ENCODE results near the gene ROR2.
A peak's percentile ranks its signal among the peaks of the same experiment; 100 is the strongest.
"Not testable (repeated sequence)": the region's sequence is repeated elsewhere in the genome, so short reads cannot be mapped to it uniquely, and the experiment has no call there.

The ROR2 gene

GRCh38 chr9:91634832-91635231 lies 315.2 kb downstream of the ROR2 start:
- DNase-seq (ENCODE audit: low read depth in 2 of 2): not testable (repeated sequence)

DNA sequence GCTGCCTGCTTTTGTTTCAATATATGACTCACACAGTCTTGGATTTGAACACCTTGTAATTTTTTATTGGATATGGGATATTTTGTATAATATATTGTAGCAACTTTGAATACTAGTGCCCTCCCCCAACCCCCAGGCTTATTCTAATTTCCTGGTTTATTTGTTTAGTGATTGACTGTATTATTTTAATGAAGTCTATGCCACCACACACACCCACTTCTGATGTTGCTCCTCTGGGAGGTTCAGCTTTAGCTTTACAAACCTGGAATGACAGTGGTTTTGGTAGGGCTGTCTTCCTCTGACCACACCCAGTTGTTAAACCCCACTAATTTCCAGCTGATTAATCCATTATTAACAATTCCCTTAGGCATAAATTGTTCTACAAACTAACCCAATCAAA lies 320.3 kb downstream of the ROR2 start:
- no peak for DNase-seq (ENCODE audit: low read depth in 2 of 2)

DNA sequence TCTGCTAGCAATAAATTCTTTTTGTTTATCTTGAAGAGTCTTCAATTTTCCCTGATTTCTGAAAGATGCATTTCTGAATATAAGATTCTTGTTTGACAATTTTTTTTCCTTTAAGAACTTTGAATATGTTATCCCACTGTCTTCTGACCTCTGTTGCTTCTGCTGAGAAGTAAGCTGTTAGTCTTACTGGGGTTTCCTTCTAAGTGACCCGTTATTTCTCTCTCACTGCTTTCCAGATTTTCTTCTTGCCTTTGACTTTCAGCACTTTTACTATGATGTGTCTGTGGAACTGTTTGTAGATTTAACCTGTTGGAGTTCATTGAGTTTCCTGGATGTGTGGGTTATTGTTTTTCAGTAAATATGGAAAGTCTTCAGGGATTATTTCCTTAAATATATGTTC lies 321.1 kb downstream of the ROR2 start:
- no peak for DNase-seq (ENCODE audit: low read depth in 2 of 2)

GRCh38 chr9:91625331-91625730 lies 324.7 kb downstream of the ROR2 start:
- no peak for DNase-seq (ENCODE audit: low read depth in 2 of 2)

GRCh38 chr9:91623004-91623403 lies 327.0 kb downstream of the ROR2 start:
- no peak for DNase-seq (ENCODE audit: low read depth in 2 of 2)

- DNase-seq (ENCODE audit: low read depth in 2 of 2): not testable (repeated sequence)
These were observed 327.9 kb downstream of the ROR2 start for GRCh38 chr9:91622121-91622520.

GRCh38 chr9:91614044-91614443 lies 336.0 kb downstream of the ROR2 start:
- DNase-seq (ENCODE audit: low read depth in 2 of 2): not testable (repeated sequence)

GRCh38 chr9:91611582-91611981 lies 338.4 kb downstream of the ROR2 start:
- DNase-seq (ENCODE audit: low read depth in 2 of 2): no peak

GRCh38 chr9:91606255-91606995 lies 343.6 kb downstream of the ROR2 start:
- DNase-seq (ENCODE audit: low read depth in 2 of 2): no peak

DNA sequence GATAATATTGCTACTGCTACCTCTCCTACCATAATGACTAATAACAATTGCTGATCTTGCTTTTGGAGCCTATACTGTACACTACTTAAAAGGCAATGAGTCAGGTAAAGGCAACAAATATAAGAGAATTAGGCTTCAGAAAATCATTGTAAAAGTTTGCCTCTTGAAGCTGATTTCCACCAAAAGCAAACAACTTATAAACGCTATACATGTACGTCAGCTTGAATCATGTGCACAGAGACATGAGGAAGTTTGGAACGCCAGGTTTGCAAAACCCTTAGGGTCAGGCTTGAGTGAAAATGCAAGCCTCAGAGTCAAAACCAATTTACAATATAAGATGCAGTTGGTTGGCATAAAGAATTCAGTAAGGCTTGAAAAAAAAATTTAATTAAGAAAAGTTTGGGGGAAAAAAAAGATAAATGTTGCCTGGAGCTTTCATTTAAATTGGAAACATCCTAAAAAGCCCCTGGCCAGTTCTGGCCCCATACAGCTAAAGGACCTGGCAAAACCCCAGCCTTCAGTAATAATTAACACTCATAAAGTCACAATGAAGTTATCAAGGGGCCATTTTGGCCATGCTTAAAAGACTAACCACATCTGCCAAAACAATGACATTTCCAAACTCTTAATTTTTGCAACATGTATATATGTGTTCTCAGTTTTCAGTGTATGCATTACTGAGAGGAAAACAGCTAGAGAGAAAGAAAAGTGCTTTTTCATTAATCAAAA lies 345.4 kb downstream of the ROR2 start:
- no peak for DNase-seq (ENCODE audit: low read depth in 2 of 2)

DNA sequence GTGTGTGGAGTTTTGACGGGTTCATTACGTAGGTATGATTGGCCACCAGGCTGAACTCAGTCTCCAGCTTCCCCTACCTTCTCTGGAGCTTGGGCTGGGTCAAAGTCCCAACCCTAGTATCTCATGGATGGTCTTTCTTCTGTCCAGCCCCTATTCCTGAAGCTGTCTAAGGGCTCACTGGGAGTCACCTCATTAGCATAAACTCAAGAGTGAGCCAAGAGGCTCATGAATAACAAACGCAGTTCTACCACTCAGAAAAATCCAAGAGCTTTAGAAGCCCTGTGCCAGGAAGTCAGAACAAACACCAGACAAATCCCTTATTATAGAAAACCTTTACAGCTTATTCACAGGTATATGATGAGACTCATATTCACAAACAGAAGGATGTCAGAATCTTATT lies 346.1 kb downstream of the ROR2 start:
- no peak for DNase-seq (ENCODE audit: low read depth in 2 of 2)

GRCh38 chr9:91599564-91599963 lies 350.5 kb downstream of the ROR2 start:
- no peak for DNase-seq (ENCODE audit: low read depth in 2 of 2)

DNA sequence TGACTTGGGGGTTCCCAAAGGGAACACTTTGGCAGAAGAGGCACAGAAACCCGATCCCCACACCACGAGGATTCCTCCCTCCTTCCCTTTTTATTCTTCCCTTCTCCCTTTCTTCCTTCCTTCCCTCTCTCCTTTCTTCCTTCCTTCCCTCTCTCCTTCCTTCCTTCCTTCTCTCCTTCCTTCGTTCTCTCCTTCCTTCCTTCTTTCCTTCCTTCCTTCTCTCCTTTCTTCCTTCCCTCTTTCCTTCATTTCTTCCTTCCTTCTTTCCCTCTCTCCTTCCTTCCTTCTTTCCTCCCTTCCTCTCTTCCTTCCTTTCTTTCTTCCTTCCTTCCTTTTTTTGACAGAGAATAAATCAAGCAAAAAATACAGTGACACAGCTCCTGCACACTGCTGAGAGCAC lies 358.4 kb downstream of the ROR2 start:
- DNase-seq (ENCODE audit: low read depth in 2 of 2): no peak

DNA sequence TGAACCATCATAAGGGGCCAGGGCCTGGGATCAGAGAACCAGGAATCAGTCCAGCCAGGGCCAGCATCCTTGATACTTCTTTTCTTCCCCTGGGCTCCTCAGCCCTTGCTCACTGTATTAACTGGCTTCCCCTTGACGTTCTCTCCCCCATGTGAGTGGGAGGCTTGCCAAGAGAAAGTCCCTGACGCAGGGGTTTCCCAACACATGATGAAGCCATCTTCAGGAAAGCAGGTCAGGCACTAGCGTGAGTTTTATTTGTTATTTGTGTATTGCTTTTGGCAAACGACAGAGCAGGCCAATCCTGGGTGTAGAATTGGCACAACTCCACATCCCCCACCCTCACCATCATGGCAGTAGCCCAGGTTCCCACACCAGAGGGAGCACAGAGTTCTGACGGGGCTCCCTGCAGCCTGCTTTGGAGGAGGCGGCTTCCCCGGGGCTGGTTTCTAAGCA lies 360.9 kb downstream of the ROR2 start:
- DNase-seq (ENCODE audit: low read depth in 2 of 2): peak; percentile 10 to 23

DNA sequence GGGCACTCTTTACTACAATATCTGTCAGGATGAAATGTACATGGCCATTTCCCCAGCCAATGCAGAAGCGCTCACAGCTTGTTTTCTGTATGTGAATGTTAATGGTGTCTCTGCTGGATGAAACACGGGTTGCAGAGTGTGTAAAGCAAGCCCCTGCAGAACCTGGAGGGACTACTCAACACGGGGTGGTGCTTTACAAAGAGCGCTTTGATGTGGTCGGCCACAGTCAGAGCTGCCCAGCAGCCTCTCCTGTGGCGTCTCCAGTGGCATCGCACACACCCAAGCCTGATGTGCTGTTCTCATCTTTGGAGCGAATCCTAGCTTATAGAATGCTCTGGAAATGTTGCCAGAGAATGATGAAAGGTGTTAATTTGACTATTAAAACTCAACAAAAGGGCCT lies 363.7 kb downstream of the ROR2 start:
- DNase-seq (ENCODE audit: low read depth in 2 of 2): no peak

GRCh38 chr9:91583966-91584365 lies 366.1 kb downstream of the ROR2 start:
- no peak for DNase-seq (ENCODE audit: low read depth in 2 of 2)

DNA sequence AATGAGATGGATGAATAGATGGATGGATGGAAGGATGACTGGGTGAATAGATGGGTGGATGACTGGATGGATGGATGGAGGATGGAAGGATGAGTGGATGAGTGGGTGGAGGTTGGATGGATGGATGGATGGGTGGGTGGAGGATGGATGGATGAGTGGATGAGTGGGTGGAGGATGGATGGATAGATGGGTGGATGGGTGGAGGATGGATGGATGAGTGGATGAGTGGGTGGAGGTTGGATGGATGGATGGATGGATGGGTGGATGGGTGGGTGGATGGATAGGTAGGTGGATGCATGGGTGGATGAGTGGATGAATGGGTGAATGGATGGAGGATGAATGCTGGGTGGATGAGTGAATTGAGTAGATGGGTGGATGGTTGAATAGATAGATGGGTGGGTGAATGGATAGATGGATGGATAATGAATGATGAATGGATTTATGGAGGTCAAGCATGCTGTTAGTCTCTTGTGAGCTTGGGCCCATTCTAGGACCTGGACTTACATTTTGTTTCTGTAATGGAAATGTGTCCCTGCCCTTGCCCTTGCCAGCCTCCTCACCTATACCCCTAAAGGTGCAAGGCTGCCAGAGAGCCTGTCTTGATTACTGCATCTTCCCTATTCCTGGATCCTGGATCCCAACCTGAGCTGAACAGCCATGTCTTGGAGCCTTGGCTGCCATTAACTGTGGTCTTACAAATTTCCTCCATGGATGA lies 366.7 kb downstream of the ROR2 start:
- DNase-seq (ENCODE audit: low read depth in 2 of 2): no peak

DNA sequence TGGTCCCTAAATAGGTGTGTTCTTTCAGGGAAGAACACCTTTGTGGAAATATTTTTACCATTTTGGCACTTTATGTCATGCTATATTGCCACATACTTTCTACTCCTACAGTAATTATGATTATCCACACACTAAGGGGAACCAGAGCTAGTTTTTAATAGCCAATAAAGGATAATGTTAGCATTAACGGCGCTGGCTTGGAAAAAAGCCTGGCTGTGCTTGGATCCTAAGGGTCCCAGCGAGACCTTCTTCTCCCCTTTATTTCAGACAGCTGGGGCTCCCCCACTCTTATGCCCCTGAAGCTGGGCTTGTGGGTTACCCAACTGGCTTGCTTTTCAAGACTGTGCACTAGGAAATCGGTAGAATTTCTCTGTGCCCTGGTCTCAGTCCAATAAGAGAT lies 367.8 kb downstream of the ROR2 start:
- DNase-seq (ENCODE audit: low read depth in 2 of 2): no peak

DNA sequence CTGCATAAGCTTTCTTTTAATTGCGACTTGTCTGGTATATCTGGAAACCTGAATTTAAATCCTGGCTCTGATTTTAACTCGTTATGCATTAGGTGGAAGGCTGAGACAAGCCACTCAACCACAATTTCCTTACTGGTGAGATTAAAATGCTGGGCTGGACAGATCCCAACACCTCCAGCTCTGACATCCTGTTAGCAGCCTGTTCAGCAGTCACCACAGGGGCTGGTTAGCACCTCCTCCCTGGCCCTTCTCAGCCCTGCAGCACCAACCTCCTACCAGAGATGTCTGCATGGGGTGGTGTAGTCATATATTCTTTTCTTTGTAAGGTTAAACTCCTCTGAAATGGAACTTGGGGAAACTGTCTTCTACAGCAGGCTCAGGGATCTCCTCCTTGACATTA lies 369.9 kb downstream of the ROR2 start:
- peak; percentile 11 to 16 for DNase-seq (ENCODE audit: low read depth in 2 of 2)

GRCh38 chr9:91578911-91579310 lies 371.1 kb downstream of the ROR2 start:
- no peak for DNase-seq (ENCODE audit: low read depth in 2 of 2)

DNA sequence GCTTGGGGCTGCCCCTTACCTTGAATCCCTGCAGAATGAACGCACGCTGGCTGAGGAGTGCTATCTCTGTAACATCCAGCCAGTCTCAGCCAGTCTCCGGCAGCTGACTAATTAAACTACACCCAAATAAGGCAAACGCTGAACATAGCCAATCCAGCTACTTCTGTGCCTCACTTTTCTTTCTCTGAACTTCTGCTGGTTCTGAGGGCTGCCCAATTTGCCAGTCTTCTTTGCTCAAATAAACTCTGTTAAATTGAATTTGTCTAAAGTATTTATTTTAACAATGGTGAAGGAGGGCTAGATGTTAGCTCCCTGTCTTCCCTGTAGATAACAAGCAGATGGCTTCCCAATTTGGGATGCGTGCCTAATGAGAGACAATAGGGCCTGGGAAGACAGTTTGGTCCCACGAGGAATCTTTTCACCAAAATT lies 372.4 kb downstream of the ROR2 start:
- DNase-seq (ENCODE audit: low read depth in 2 of 2): no peak

DNA sequence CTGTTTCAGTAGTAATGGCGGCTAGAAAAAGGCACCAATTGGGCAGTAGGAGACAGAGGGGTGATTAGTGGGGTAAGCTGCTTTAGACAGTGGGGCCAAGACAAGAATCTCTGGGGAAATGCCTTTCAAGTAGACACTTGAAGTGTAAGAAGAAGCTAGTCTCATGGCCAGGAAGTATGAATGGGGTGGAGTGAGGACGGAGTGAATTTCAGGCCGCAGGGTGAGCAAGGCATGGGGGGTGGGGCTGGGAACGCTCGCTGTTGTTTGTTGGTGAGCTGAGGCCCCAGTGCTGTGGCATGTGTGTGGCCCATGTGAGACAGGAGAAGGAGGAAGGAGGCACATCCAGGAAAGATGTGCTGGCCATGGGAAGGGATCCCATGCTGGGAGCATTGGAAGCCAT lies 377.2 kb downstream of the ROR2 start:
- no peak for DNase-seq (ENCODE audit: low read depth in 2 of 2)

GRCh38 chr9:91572044-91572443 lies 378.0 kb downstream of the ROR2 start:
- DNase-seq (ENCODE audit: low read depth in 2 of 2): no peak

All from fibroblast of skin of left quadriceps (primary cell).